HCT116 (cell line): Measurements from ENCODE around the gene ITGAV. TPM values are rescaled to one million over a fixed set of nuclear protein-coding genes. Genes with fewer than 3 reads are reported as not detected.

ENCODE experiments used
- ATAC-seq: fragments of 200-7000 bp; cut with Tn5 transposase; 2 replicates; pipeline ENCODE4 v1.9.1; 2020; ENCODE audit warnings: mild to moderate bottlenecking, moderate library complexity
- BruUV-seq: library from RNA; stranded (reverse); fragments of 400-500 nt; replicated peaks from 2 replicates; lab custom pipeline; 2021; lab: Mats Ljungman, UMichigan
- CTCF ChIA-PET: fragments of 300-600 bp; sonication (Branson Sonifier 250); formaldehyde crosslinking; loops from one replicate; lab custom pipeline; 2021; ENCODE audit warnings: antibody characterized with exemption; lab: Charles Lee
- POLR2A ChIA-PET: fragments of 300-600, 350-600 bp; sonication (Branson Sonifier 250); formaldehyde crosslinking; loops from one replicate; lab custom pipeline; 2021; ENCODE audit warnings: antibody characterized with exemption; lab: Charles Lee
- RAD21 ChIA-PET, 2 experiments: fragments of 300-600 bp; sonication (Branson Sonifier 250); formaldehyde crosslinking; loops; one replicate each; lab custom pipeline; 2023; ENCODE audit warnings: low total read pairs in 2 of 2; ENCODE audit not compliant: uncharacterized antibody in 2 of 2, unreplicated experiment in 2 of 2, low non-redundant PET in 1 of 2; lab: Charles Lee
- DNase-seq: peaks from one replicate; pipeline ENCODE4 v3.0.0-alpha.2; 2010; ENCODE audit warnings: low read depth, low spot score
- H2AFZ ChIP-seq: fragments of 200-600 bp; shearing (Covaris generic), sonication (generic); 2 replicates; pipeline ENCODE4 v1.6.1; 2017; ENCODE audit warnings: low read depth, mixed run types, mixed read lengths, antibody characterized with exemption, low read length; ENCODE audit not compliant: poor library complexity, severe bottlenecking
- H3K27ac ChIP-seq: 2 replicates; pipeline ENCODE4 v1.5.1; 2012; ENCODE audit warnings: low read depth, low read length
- H3K27me3 ChIP-seq: fragments of 200-600 bp; sonication (generic); 2 replicates; pipeline ENCODE4 v1.6.1; 2016; ENCODE audit warnings: mixed run types, low read length, mixed read lengths; ENCODE audit not compliant: insufficient read depth
- H3K36me3 ChIP-seq, 2 experiments: fragments of 200-500 bp in 1 of 2; fragments of 200-600 bp in 1 of 2; sonication (Bioruptor generic) in 1 of 2; sonication (generic) in 1 of 2; 2 replicates each; pipeline versions ENCODE4 v1.5.1 to v1.6.1; 2014 to 2016; ENCODE audit warnings: low read length in 2 of 2, inconsistent platforms in 1 of 2, mixed read lengths in 1 of 2, mixed run types in 1 of 2; ENCODE audit not compliant: insufficient read depth in 2 of 2, control insufficient read depth in 1 of 2
- H3K4me1 ChIP-seq, 2 experiments: fragments of 200-600 bp in 1 of 2; sonication (generic) in 1 of 2; 2 replicates each; pipeline versions ENCODE4 v1.5.1 to v1.6.1; 2012 to 2017; ENCODE audit warnings: low read length in 2 of 2, inconsistent platforms in 1 of 2, mild to moderate bottlenecking in 1 of 2, mixed read lengths in 1 of 2, mixed run types in 1 of 2, moderate library complexity in 1 of 2; ENCODE audit not compliant: insufficient read depth in 2 of 2, control insufficient read depth in 1 of 2
- H3K4me2 ChIP-seq: fragments of 200-600 bp; sonication (generic); 2 replicates; pipeline ENCODE4 v1.6.1; 2017; ENCODE audit warnings: mixed run types, low read length, mixed read lengths
- H3K4me3 ChIP-seq, 2 experiments: fragments of 200-600 bp in 1 of 2; sonication (generic) in 1 of 2; replicated peaks in 1 of 2; 2 replicates each; pipeline ENCODE4 v1.5.1; 2011 to 2016; ENCODE audit warnings: low read length in 2 of 2, control low read depth in 1 of 2, low read depth in 1 of 2, mild to moderate bottlenecking in 1 of 2, mixed read lengths in 1 of 2, mixed run types in 1 of 2
- H3K79me2 ChIP-seq: fragments of 200-600 bp; sonication (generic); 2 replicates; pipeline ENCODE4 v1.6.1; 2017; ENCODE audit warnings: mild to moderate bottlenecking, mixed run types, low read length, moderate library complexity, mixed read lengths; ENCODE audit not compliant: insufficient read depth
- H3K9ac ChIP-seq: fragments of 200-600 bp; sonication (generic); 2 replicates; pipeline ENCODE4 v1.6.1; 2016; ENCODE audit warnings: low read length, mixed read lengths
- H3K9me2 ChIP-seq: fragments of 200-600 bp; sonication (generic), shearing (Covaris generic); 2 replicates; pipeline ENCODE4 v1.6.1; 2017; ENCODE audit warnings: mixed run types, mild to moderate bottlenecking, moderate library complexity; ENCODE audit not compliant: insufficient read depth
- H3K9me3 ChIP-seq, 2 experiments: fragments of 200-500 bp in 1 of 2; fragments of 200-600 bp in 1 of 2; sonication (Bioruptor generic) in 1 of 2; sonication (generic) in 1 of 2; 2 replicates each; pipeline ENCODE4 v1.6.1; 2014 to 2017; ENCODE audit warnings: low read length in 2 of 2, mixed read lengths in 2 of 2, inconsistent platforms in 1 of 2, low read depth in 1 of 2, mild to moderate bottlenecking in 1 of 2, mixed run types in 1 of 2, moderate library complexity in 1 of 2; ENCODE audit not compliant: control insufficient read depth in 1 of 2, insufficient read depth in 1 of 2
- H4K20me1 ChIP-seq: fragments of 200-600 bp; sonication (generic), shearing (Covaris generic); 2 replicates; pipeline ENCODE4 v1.6.1; 2017; ENCODE audit warnings: mixed run types, mild to moderate bottlenecking, moderate library complexity; ENCODE audit not compliant: insufficient read depth
- CBX3 ChIP-seq: IDR thresholded peaks from 2 replicates; pipeline ENCODE4 v1.6.1; 2012; ENCODE audit warnings: low read depth
- CEBPB ChIP-seq: IDR thresholded peaks from 2 replicates; pipeline ENCODE4 v1.6.1; 2012; ENCODE audit warnings: low read depth
- ELF1 ChIP-seq: IDR thresholded peaks from 2 replicates; pipeline ENCODE4 v1.6.1; 2012; ENCODE audit warnings: low read depth, borderline replicate concordance
- EZH2phosphoT487 ChIP-seq: fragments of 200-600 bp; IDR thresholded peaks from 2 replicates; pipeline ENCODE4 v1.6.1; 2018; ENCODE audit warnings: antibody characterized with exemption, borderline replicate concordance
- POLR2A ChIP-seq: IDR thresholded peaks from 2 replicates; pipeline ENCODE4 v1.7.0; 2011; ENCODE audit warnings: borderline replicate concordance; ENCODE audit not compliant: insufficient read depth, insufficient read length; ENCODE audit errors: extremely low read depth
- POLR2AphosphoS5 ChIP-seq: IDR thresholded peaks from 2 replicates; pipeline ENCODE4 v1.6.1; 2011; ENCODE audit warnings: mild to moderate bottlenecking, low read depth, low read length, moderate library complexity
- RAD21 ChIP-seq: IDR thresholded peaks from 2 replicates; pipeline ENCODE4 v1.6.1; 2012; ENCODE audit warnings: low read depth, mild to moderate bottlenecking
- REST ChIP-seq: IDR thresholded peaks from 2 replicates; pipeline ENCODE4 v1.6.1; 2012; ENCODE audit warnings: low read depth
- SP1 ChIP-seq: IDR thresholded peaks from 2 replicates; pipeline ENCODE4 v1.6.1; 2012; ENCODE audit warnings: low read depth
- SRF ChIP-seq: IDR thresholded peaks from 2 replicates; pipeline ENCODE4 v1.6.1; 2012; ENCODE audit warnings: low read depth
- YY1 ChIP-seq: IDR thresholded peaks from 2 replicates; pipeline ENCODE4 v1.6.1; 2011; ENCODE audit warnings: low read length, low read depth, moderate library complexity, mild to moderate bottlenecking; ENCODE audit not compliant: insufficient replicate concordance; ENCODE audit errors: extremely low read depth
- ZFX ChIP-seq: fragments of 450-650 bp; IDR thresholded peaks from 2 replicates; pipeline ENCODE4 v1.6.1; 2017
- intact Hi-C: fragments of 100-400 bp; cut with micrococcal nuclease; formaldehyde crosslinking; loops from 2 replicates; pipeline ENCODE4 v1.10.0; 2022
- total RNA-seq: library from RNA; stranded (reverse); gene quantifications from one replicate; pipeline ENCODE4 v1.2.1, GENCODE V29; 2021; ENCODE audit not compliant: unreplicated experiment
- TF ChIP-seq, protein P1 (sequence below), 3 experiments: fragments of 200-600 bp in 1 of 3; sonication (generic) in 1 of 3; IDR thresholded peaks in 2 of 3; conservative IDR thresholded peaks in 1 of 3; 2 replicates each; pipeline ENCODE4 v1.5.1; 2012 to 2017; ENCODE audit warnings: low read depth in 2 of 3, low read length in 2 of 3, antibody characterized with exemption in 1 of 3, borderline replicate concordance in 1 of 3, control low read depth in 1 of 3, mild to moderate bottlenecking in 1 of 3, mixed read lengths in 1 of 3, mixed run types in 1 of 3, moderate library complexity in 1 of 3; ENCODE audit not compliant: insufficient read depth in 1 of 3
- TF ChIP-seq, protein P2 (sequence below): IDR thresholded peaks from 2 replicates; pipeline ENCODE4 v1.6.1; 2012
- TF ChIP-seq, protein P3 (sequence below): IDR thresholded peaks from 2 replicates; pipeline ENCODE4 v1.6.1; 2011; ENCODE audit warnings: mild to moderate bottlenecking, low read length, moderate library complexity; ENCODE audit not compliant: insufficient replicate concordance; ENCODE audit errors: extremely low read depth

The ITGAV gene
- total RNA-seq, 1 experiment from 2014 or later: 36.3 TPM

- CTCF ChIA-PET: no interaction called here
- H4K20me1 ChIP-seq: no peaks in the 10 kb centered on the region
- H3K4me2 ChIP-seq: no peak overlapping the region
- H2AFZ ChIP-seq: no peak overlapping the region
- H3K9me3 ChIP-seq: no peaks in the 10 kb centered on the region
- no TSS peak for BruUV-seq
- ATAC-seq (no peak), DNase-seq (no peak)
- intact Hi-C loops: no loop called here
- POLR2A ChIA-PET: no interaction called here
- no peaks in the 10 kb centered on the region for H3K9me2 ChIP-seq
- no peaks in the 10 kb centered on the region for H3K36me3 ChIP-seq
- H3K79me2 ChIP-seq: no peaks in the 10 kb centered on the region
- H3K4me1 ChIP-seq: no peaks in the 10 kb centered on the region
- H3K9ac ChIP-seq: no peak overlapping the region
- TF ChIP-seq REST: no peak
- no peak for TF ChIP-seq POLR2A
- TF ChIP-seq, protein P1, sequence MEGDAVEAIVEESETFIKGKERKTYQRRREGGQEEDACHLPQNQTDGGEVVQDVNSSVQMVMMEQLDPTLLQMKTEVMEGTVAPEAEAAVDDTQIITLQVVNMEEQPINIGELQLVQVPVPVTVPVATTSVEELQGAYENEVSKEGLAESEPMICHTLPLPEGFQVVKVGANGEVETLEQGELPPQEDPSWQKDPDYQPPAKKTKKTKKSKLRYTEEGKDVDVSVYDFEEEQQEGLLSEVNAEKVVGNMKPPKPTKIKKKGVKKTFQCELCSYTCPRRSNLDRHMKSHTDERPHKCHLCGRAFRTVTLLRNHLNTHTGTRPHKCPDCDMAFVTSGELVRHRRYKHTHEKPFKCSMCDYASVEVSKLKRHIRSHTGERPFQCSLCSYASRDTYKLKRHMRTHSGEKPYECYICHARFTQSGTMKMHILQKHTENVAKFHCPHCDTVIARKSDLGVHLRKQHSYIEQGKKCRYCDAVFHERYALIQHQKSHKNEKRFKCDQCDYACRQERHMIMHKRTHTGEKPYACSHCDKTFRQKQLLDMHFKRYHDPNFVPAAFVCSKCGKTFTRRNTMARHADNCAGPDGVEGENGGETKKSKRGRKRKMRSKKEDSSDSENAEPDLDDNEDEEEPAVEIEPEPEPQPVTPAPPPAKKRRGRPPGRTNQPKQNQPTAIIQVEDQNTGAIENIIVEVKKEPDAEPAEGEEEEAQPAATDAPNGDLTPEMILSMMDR (IDR thresholded peaks at IDR 0.05 in 2 of 3, conservative IDR thresholded peaks at IDR 0.05 in 1 of 3; ENCODE audit: borderline replicate concordance in 1 of 3, insufficient read depth in 1 of 3, low read depth in 2 of 3, low read length in 2 of 3): no peak
- TF ChIP-seq YY1: no peak
- no peak for TF ChIP-seq CBX3
- TF ChIP-seq, protein P2, sequence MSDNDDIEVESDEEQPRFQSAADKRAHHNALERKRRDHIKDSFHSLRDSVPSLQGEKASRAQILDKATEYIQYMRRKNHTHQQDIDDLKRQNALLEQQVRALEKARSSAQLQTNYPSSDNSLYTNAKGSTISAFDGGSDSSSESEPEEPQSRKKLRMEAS: no peak
- TF ChIP-seq CEBPB: no peak
- no peak for TF ChIP-seq EZH2phosphoT487
- no peak for TF ChIP-seq RAD21
- TF ChIP-seq ZFX: no peak
- no peak for TF ChIP-seq ELF1
- no peak for TF ChIP-seq SRF
- TF ChIP-seq POLR2AphosphoS5: no peak
- TF ChIP-seq, protein P3, sequence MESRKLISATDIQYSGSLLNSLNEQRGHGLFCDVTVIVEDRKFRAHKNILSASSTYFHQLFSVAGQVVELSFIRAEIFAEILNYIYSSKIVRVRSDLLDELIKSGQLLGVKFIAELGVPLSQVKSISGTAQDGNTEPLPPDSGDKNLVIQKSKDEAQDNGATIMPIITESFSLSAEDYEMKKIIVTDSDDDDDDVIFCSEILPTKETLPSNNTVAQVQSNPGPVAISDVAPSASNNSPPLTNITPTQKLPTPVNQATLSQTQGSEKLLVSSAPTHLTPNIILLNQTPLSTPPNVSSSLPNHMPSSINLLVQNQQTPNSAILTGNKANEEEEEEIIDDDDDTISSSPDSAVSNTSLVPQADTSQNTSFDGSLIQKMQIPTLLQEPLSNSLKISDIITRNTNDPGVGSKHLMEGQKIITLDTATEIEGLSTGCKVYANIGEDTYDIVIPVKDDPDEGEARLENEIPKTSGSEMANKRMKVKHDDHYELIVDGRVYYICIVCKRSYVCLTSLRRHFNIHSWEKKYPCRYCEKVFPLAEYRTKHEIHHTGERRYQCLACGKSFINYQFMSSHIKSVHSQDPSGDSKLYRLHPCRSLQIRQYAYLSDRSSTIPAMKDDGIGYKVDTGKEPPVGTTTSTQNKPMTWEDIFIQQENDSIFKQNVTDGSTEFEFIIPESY: no peak
- TF ChIP-seq SP1: no peak
- no peaks in the 10 kb centered on the region for H3K27me3 ChIP-seq
- no peak overlapping the region for H3K27ac ChIP-seq
- RAD21 ChIA-PET: no interaction called here
- no peak overlapping the region for H3K4me3 ChIP-seq
Measured at GRCh38 chr2:186617148-186617547, 27.3 kb downstream of the ITGAV start.
